ENCODE results near the gene ADAM10.

DNA sequence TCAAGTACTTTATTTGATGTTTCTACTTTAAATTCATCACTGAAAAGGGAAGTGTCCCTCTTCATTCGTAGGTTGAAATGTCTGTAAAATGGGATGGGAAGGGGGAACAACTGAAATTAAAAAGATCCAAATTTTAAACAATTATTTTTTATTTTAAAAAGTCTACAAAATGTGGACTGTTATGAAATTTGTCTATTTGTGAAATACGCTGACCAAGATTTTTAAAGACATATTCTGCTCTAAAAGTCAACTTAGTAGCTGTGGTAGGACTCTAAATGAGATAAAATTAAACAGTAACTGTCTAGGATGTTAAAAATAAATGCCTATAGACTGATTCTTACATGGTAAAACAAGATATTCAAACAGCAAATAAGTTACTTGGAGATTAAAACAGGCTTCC, 67.3 kb downstream of the ADAM10 start:
- no peak for TF ChIP-seq POLR2AphosphoS5 (IDR thresholded peaks at IDR 0.05; ENCODE audit: low read depth, low read length)
- TF ChIP-seq POLR2A (IDR thresholded peaks at IDR 0.05; ENCODE audit: low read depth, low read length) = no peak

Measured in GM12892 (cell line).